ENCODE data around the gene NBPF10.
"Not testable (repeated sequence)": the region's sequence is repeated elsewhere in the genome, so short reads cannot be mapped to it uniquely, and the experiment has no call there.

The NBPF10 gene

GRCh38 chr1:146144465-146144864 is at the start of gene NBPF10:
Gene NBPF10 (minus strand): TSS chr1:146144804. CDS start chr1:146144769, 35 bp downstream.
- not testable (repeated sequence) for H3K4me3 ChIP-seq (ENCODE audit: low read length)

DNA sequence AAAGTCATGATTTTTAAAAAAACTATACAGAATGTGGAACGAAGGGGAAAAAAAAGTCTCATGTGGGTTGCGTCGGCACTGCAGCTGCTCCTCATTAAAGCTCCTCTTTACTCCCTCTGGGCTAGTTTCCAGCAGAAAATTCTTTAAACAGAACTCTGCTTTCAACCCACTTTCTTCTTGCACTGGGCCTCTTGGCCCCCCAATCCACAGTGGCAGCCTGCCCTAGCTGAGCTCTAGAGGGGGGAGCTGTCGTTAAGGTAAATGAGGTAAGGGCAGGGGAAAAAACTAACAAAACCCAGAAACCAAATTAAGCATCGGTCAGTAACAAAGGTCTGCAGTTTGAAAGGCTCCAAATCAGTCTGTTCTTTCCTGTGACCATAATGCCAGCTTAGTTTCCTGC is 29.9 kb upstream of the NBPF10 start:
- H3K4me3 ChIP-seq (ENCODE audit: low read length): not testable (repeated sequence)

GRCh38 chr1:146167740-146168139 is 23.1 kb upstream of the NBPF10 start:
- H3K4me3 ChIP-seq (ENCODE audit: low read length): not testable (repeated sequence)

- H3K4me3 ChIP-seq (ENCODE audit: low read length): not testable (repeated sequence)
Observed at GRCh38 chr1:146167273-146167672, 22.7 kb upstream of the NBPF10 start.
